Thyroid gland (tissue), 4 donors: Measurements from ENCODE around the gene ATL1. TPM values are rescaled to one million over a fixed set of nuclear protein-coding genes. Genes with fewer than 3 reads are reported as not detected.

ENCODE experiments used
- DNase-seq, 2 donors: peaks; one replicate each; pipeline ENCODE4 v3.0.0-alpha.2; 2019
- H3K27ac ChIP-seq, 3 donors: fragments of 200-600 bp; sonication (generic); 1 replicate in 2 of 3; 2 replicates in 1 of 3; pipeline ENCODE4 v1.5.1; 2016 to 2019; ENCODE audit warnings: mild to moderate bottlenecking in 1 of 3, moderate library complexity in 1 of 3
- H3K27me3 ChIP-seq: fragments of 200-600 bp; sonication (generic); one replicate; pipeline ENCODE4 v1.5.1; 2019
- H3K36me3 ChIP-seq, 2 donors: fragments of 200-600 bp; sonication (generic); one replicate each; pipeline ENCODE4 v1.5.1; 2016 to 2019
- H3K4me1 ChIP-seq, 2 donors: fragments of 200-600 bp; sonication (generic); one replicate each; pipeline ENCODE4 v1.5.1; 2017 to 2019
- H3K4me3 ChIP-seq, 3 donors: fragments of 200-600 bp; sonication (generic); replicated peaks in 1 of 3; 1 replicate in 2 of 3; 2 replicates in 1 of 3; pipeline ENCODE4 v1.5.1; 2016; ENCODE audit warnings: mild to moderate bottlenecking in 1 of 3
- H3K9me3 ChIP-seq: fragments of 200-600 bp; sonication (generic); one replicate; pipeline ENCODE4 v1.5.1; 2017
- CTCF ChIP-seq, 6 experiments: fragments of 200-600 bp in 3 of 6; fragments of 450-650 bp in 3 of 6; sonication (generic) in 3 of 6; IDR thresholded peaks; one replicate each; pipeline ENCODE4 v1.5.1; 2016 to 2019; ENCODE audit warnings: antibody characterized with exemption in 6 of 6, mild to moderate bottlenecking in 2 of 6, inconsistent platforms in 1 of 6, moderate library complexity in 1 of 6
- POLR2A ChIP-seq, 2 donors: fragments of 450-650 bp; IDR thresholded peaks; one replicate each; pipeline ENCODE4 v1.6.1; 2017; ENCODE audit warnings: antibody characterized with exemption in 2 of 2, mild to moderate bottlenecking in 2 of 2, moderate library complexity in 1 of 2
- WGBS, 2 donors: methylation state at CpG; one replicate each; pipeline ENCODE4 v1.1.5; 2017; 5-methylcytosine and 5-hydroxymethylcytosine counted together
- intact Hi-C: fragments of 100-400 bp; cut with DNase I; formaldehyde crosslinking; loops from one replicate; pipeline ENCODE4 v1.15.1; 2023
- total RNA-seq, 4 donors: library from RNA; depleted of rRNA; stranded (reverse); fragments of >200 nt; gene quantifications; one replicate each; pipeline ENCODE4 v1.2.3, GENCODE V29; 2016

ATL1 gene
- total RNA-seq, 4 donors from 2014 or later: 2.1 to 5.4 (median 4.6) TPM

- Histone ChIP-seq H3K27me3 (no peaks in the 10 kb centered on the region), H3K4me3 (no peak overlapping the region), H3K36me3 (peaks cover 0 to 2% of the 10 kb centered on the region in 2 donors), H3K4me1 (peaks cover 8 to 11% of the 10 kb centered on the region in 2 donors), H3K27ac (no peak overlapping the region), H3K9me3 (no peaks in the 10 kb centered on the region)
- WGBS, 2 donors: 90 to 91% methylated on average over 4 of the region's 4 CpGs
- no peak for DNase-seq
- TF ChIP-seq CTCF (IDR thresholded peaks at IDR 0.05) (no peak), POLR2A (IDR thresholded peaks at IDR 0.05) (no peak)
- intact Hi-C loops: no loop called here
Observed at GRCh38 chr14:50669441-50669986, 109.6 kb downstream of the ATL1 start.

GRCh38 chr14:50670196-50670865 lies 110.4 kb downstream of the ATL1 start:
- Histone ChIP-seq H3K27ac (no peak overlapping the region), H3K36me3 (no peaks in the 10 kb centered on the region), H3K4me1 (peaks cover 8% of the 10 kb centered on the region in 2 donors), H3K27me3 (no peaks in the 10 kb centered on the region), H3K9me3 (no peaks in the 10 kb centered on the region), H3K4me3 (no peak overlapping the region)
- DNase-seq: no peak
- TF ChIP-seq CTCF (IDR thresholded peaks at IDR 0.05) (no peak), POLR2A (IDR thresholded peaks at IDR 0.05) (no peak)
- intact Hi-C loops: no loop called here
- 92% methylated on average over 10 of the region's 10 CpGs for WGBS, 2 donors

DNA sequence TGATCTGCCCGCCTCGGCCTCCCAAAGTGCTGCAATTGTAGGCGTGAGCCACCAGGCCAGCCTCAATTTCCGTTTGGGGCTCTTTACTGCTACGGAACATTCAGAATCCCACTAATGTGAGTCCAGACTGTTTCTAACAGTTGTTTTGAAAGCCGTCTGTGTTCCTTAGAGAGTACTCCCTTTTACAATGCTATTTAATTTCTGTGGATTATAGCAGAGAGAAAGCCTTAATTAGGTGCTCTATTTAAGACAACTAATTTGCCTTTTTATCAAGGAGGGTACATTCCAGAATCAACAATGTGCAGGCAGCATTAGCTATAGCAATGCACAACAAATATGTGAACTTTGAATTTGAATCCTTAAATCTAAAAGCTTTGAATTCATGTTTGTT lies 110.9 kb downstream of the ATL1 start:
- intact Hi-C loops: no loop called here
- Histone ChIP-seq H3K27me3 (no peaks in the 10 kb centered on the region), H3K9me3 (no peaks in the 10 kb centered on the region), H3K4me1 (peaks cover 2% of the 10 kb centered on the region in 2 donors), H3K36me3 (no peaks in the 10 kb centered on the region), H3K4me3 (no peak overlapping the region), H3K27ac (no peak overlapping the region)
- no peak for DNase-seq
- TF ChIP-seq POLR2A (IDR thresholded peaks at IDR 0.05) (no peak), CTCF (IDR thresholded peaks at IDR 0.05) (no peak)
- WGBS, 2 donors: 96 to 97% methylated on average over 6 of the region's 6 CpGs

DNA sequence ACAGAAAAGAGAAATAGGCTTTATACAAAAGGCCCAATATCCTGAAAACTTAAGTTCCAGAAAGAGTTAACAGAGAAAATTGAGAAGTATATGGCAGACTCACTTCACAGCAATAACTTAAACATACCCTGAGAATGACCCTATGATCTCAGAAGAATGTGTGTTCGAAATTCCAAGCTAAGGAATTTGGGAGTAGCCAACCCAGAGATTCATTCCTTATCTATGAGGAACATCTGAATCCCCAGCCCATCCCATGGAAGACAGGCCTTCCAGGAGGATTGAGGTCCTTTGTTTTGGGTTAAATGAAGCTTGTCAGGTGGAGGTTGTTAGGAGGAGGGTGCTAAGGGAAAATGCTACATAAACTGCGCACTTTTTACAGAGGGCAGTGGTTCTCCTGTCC lies 115.7 kb downstream of the ATL1 start:
- no peak for TF ChIP-seq POLR2A (IDR thresholded peaks at IDR 0.05)
- TF ChIP-seq CTCF (IDR thresholded peaks at IDR 0.05): no peak
- H3K4me3 ChIP-seq: no peak overlapping the region
- no peaks in the 10 kb centered on the region for H3K36me3 ChIP-seq
- no peaks in the 10 kb centered on the region for H3K27me3 ChIP-seq
- H3K27ac ChIP-seq: no peak overlapping the region
- H3K4me1 ChIP-seq: peaks cover 10% of the 10 kb centered on the region in 2 donors
- no peak for DNase-seq
- 83 to 90% methylated on average over 2 of the region's 2 CpGs for WGBS, 2 donors
- H3K9me3 ChIP-seq: no peaks in the 10 kb centered on the region
- intact Hi-C loops: no loop called here

DNA sequence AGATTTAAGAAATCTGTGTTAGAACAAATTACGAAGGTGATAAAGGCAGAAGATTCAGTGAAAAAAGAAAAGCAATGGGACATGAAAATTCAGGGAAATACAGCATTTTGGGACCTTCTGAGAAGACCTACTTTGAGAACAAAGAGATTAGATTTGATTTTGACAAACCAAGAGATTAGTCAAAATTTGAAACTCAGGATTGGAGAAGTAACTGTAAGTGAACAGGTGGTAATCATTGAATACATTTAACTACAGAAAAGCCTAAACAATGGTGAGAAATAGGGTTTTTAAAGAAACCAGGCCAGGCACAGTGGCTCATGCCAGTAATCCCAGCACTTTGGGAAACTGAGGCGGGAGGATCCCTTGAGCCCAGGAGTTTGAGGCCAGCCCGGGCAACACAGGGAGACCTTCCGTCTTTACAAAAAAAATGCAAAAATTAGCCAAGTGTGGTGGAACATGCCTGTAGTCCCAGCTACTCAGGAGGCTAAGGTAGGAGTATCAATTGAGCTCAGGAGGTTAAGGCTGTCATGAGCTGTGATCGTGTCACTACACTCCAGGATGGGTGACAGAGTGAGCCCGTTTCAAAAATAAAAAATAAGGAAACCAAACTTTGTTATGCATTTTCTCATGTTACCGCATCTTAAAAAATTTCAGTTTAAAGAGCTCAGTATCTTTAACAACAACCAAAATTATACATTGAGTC lies 117.0 kb downstream of the ATL1 start:
- peak overlapping the region in 2 of 3 donors; percentile 10 to 57 for H3K27ac ChIP-seq

More for the DNA sequence above, 117.0 kb downstream of the ATL1 start:
- WGBS, 2 donors: 86 to 90% methylated on average over 7 of the region's 7 CpGs
- intact Hi-C loops: no loop called here
- DNase-seq: no peak
- Histone ChIP-seq H3K36me3 (no peaks in the 10 kb centered on the region), H3K27me3 (no peaks in the 10 kb centered on the region), H3K4me3 (no peak overlapping the region), H3K4me1 (peaks cover 10% of the 10 kb centered on the region in 2 donors), H3K9me3 (no peaks in the 10 kb centered on the region)
- no peak for TF ChIP-seq CTCF (IDR thresholded peaks at IDR 0.05)
- no peak for TF ChIP-seq POLR2A (IDR thresholded peaks at IDR 0.05)
